Liver (tissue), 9 donors: ENCODE results near the gene RPS6KA2. TPM values are rescaled to one million over a fixed set of nuclear protein-coding genes. Genes with fewer than 3 reads are reported as not detected.

Source experiments
- DNase-seq: peaks from one replicate; pipeline ENCODE4 v3.0.0-alpha.2; 2017; ENCODE audit warnings: low spot score
- H3K27ac ChIP-seq, 2 donors: one replicate each; pipeline ENCODE4 v1.7.0; 2013; ENCODE audit warnings: inconsistent platforms in 2 of 2, low read length in 2 of 2, control low read depth in 1 of 2, low read depth in 1 of 2, mild to moderate bottlenecking in 1 of 2
- H3K27me3 ChIP-seq, 4 donors: one replicate each; pipeline versions ENCODE4 v1.6.1 to v1.7.0; 2013; ENCODE audit warnings: low read length in 3 of 4, inconsistent platforms in 1 of 4, mild to moderate bottlenecking in 1 of 4, moderate library complexity in 1 of 4; ENCODE audit not compliant: control insufficient read depth in 4 of 4, insufficient read depth in 4 of 4
- H3K36me3 ChIP-seq, 4 donors: one replicate each; pipeline versions ENCODE4 v1.6.1 to v1.7.0; 2013; ENCODE audit warnings: low read length in 3 of 4, mild to moderate bottlenecking in 3 of 4, low read depth in 1 of 4, moderate library complexity in 1 of 4; ENCODE audit not compliant: control insufficient read depth in 4 of 4, insufficient read depth in 3 of 4
- H3K4me1 ChIP-seq, 4 donors: one replicate each; pipeline versions ENCODE4 v1.6.1 to v1.7.0; 2013; ENCODE audit warnings: low read length in 3 of 4, mild to moderate bottlenecking in 3 of 4, moderate library complexity in 1 of 4; ENCODE audit not compliant: control insufficient read depth in 4 of 4, insufficient read depth in 4 of 4
- H3K4me3 ChIP-seq, 3 donors: one replicate each; pipeline versions ENCODE4 v1.6.1 to v1.7.0; 2013; ENCODE audit warnings: low read length in 3 of 3, control low read depth in 1 of 3, low read depth in 1 of 3, mild to moderate bottlenecking in 1 of 3
- H3K9ac ChIP-seq, 2 donors: one replicate each; pipeline ENCODE4 v1.7.0; 2013; ENCODE audit warnings: low read length in 2 of 2, mild to moderate bottlenecking in 2 of 2, moderate library complexity in 2 of 2, control low read depth in 1 of 2, low read depth in 1 of 2
- H3K9me3 ChIP-seq, 4 donors: one replicate each; pipeline versions ENCODE4 v1.6.1 to v1.7.0; 2013; ENCODE audit warnings: low read length in 3 of 4; ENCODE audit not compliant: control insufficient read depth in 4 of 4
- EGR1 ChIP-seq, 2 donors: IDR thresholded peaks; 2 replicates each; pipeline ENCODE4 v1.6.1; 2016 to 2018; ENCODE audit warnings: antibody characterized with exemption in 2 of 2, low read depth in 2 of 2
- FOXA1 ChIP-seq: IDR thresholded peaks from 2 replicates; pipeline ENCODE4 v1.6.1; 2016; ENCODE audit warnings: antibody characterized with exemption
- FOXA2 ChIP-seq: IDR thresholded peaks from 2 replicates; pipeline ENCODE4 v1.6.1; 2016; ENCODE audit warnings: antibody characterized with exemption
- HNF4A ChIP-seq, 2 donors: conservative IDR thresholded peaks; 2 replicates each; pipeline ENCODE4 v1.6.1; 2016; ENCODE audit warnings: antibody characterized with exemption in 2 of 2, mild to moderate bottlenecking in 2 of 2
- HNF4G ChIP-seq: IDR thresholded peaks from 2 replicates; pipeline ENCODE4 v1.6.1; 2016; ENCODE audit warnings: antibody characterized with exemption
- JUND ChIP-seq, 2 donors: IDR thresholded peaks; 2 replicates each; pipeline ENCODE4 v1.6.1; 2016; ENCODE audit warnings: antibody characterized with exemption in 2 of 2
- NR2F2 ChIP-seq: IDR thresholded peaks from 2 replicates; pipeline ENCODE4 v1.6.1; 2016; ENCODE audit warnings: antibody characterized with exemption
- RAD21 ChIP-seq, 2 donors: IDR thresholded peaks; 2 replicates each; pipeline ENCODE4 v1.6.1; 2016; ENCODE audit warnings: antibody characterized with exemption in 2 of 2, mild to moderate bottlenecking in 2 of 2
- RXRA ChIP-seq, 2 donors: IDR thresholded peaks; 2 replicates each; pipeline ENCODE4 v1.6.1; 2017 to 2018; ENCODE audit warnings: antibody characterized with exemption in 2 of 2, mild to moderate bottlenecking in 1 of 2
- TAF1 ChIP-seq: conservative IDR thresholded peaks from 2 replicates; pipeline ENCODE4 v1.6.1; 2016; ENCODE audit warnings: antibody characterized with exemption, mild to moderate bottlenecking
- YY1 ChIP-seq: IDR thresholded peaks from 2 replicates; pipeline ENCODE4 v1.6.1; 2016; ENCODE audit warnings: antibody characterized with exemption, mild to moderate bottlenecking
- WGBS: extraction: QIAGEN DNeasy Blood & Tissue Kit; methylation state at CpG from one replicate; pipeline ENCODE4 v1.1.7; 2013; 5-methylcytosine and 5-hydroxymethylcytosine counted together
- polyA plus RNA-seq, 2 donors: library from polyadenylated mRNA; stranded (reverse) in 1 of 2; unstranded in 1 of 2; fragments of 200-250 nt in 1 of 2; fragments of >200 nt in 1 of 2; fragmentation: Nextera tagmentation in 1 of 2; extraction: Ambion mirVana in 1 of 2; gene quantifications; one replicate each; pipeline versions ENCODE4 v1.2.1 to v1.2.3, GENCODE V29; 2013 to 2015
- total RNA-seq, 2 donors: library from RNA; depleted of rRNA; stranded (reverse); fragments of >200 nt; gene quantifications; one replicate each; pipeline ENCODE4 v1.2.3, GENCODE V29; 2014
- TF ChIP-seq, protein P1 (sequence below): IDR thresholded peaks from 2 replicates; pipeline ENCODE4 v1.6.1; 2016; ENCODE audit warnings: antibody characterized with exemption, mild to moderate bottlenecking
- TF ChIP-seq, protein P2 (sequence below): IDR thresholded peaks from 2 replicates; pipeline ENCODE4 v1.6.1; 2016; ENCODE audit warnings: antibody characterized with exemption
- TF ChIP-seq, protein P3 (sequence below): fragments of 150-350 bp; IDR thresholded peaks from 2 replicates; pipeline ENCODE4 v1.5.1; 2017; ENCODE audit warnings: improper control_type of control experiment, low read depth, low read length; ENCODE audit not compliant: missing input control
- TF ChIP-seq, protein P4 (sequence below): IDR thresholded peaks from 2 replicates; pipeline ENCODE4 v1.6.1; 2016; ENCODE audit warnings: antibody characterized with exemption
- TF ChIP-seq, protein P5 (sequence below): IDR thresholded peaks from 2 replicates; pipeline ENCODE4 v1.6.1; 2016; ENCODE audit warnings: antibody characterized with exemption
- donor health status: healthy.
- donor health status: healthy.
- donor health status: healthy.
- donor health status: healthy.
- donor health status: healthy.

RPS6KA2 gene
- total and polyA plus RNA-seq, 4 donors, result 2.5 to 9.0 (median 5.0) TPM

DNA sequence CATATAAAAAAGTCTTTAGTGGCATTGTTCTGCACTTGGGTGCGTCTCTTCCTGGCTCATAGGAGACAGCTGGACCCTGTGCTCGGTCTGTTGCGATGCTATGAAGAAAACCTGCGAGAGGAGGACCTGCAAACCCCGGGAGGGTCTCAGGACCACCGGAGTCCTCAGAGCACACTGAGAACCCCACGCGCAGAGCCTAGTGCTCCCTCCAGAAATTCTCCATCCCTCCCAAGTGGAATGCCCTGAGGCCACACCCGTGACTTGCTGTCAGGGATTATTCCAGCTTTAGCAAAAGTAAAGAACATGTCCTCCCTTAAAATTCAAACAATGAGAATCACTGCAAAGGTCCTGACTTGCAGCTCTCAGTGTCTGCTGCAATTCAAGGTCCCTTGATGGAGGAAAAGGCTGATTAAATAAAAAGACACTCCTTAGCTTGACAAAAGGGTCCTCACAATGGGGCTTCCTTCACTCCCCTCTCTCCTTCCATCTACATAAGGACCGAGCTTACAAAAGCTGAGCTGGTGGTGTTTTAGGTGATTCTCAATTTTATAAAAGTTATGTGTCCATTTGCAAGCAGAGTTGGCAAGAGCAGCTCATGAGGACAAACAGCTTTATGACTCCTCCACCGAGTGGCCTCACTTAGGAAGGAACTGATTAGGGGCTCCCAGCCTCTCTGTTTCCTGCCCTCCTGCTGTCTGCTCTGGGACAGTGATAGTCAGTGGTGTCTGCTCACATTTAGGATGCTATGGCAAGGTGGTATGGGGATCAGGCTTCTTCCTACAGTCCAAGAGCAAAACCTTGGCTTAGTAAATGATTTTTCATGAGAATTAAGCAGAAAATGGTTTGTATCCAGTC, 137.5 kb downstream of the RPS6KA2 start:
- Histone ChIP-seq H3K4me3 (no peak overlapping the region), H3K9ac (no peak overlapping the region), H3K27me3 (no peaks in the 10 kb centered on the region), H3K27ac (no peak overlapping the region), H3K36me3 (peaks cover 0 to 5% (median 2%) of the 10 kb centered on the region in 4 donors), H3K4me1 (no peaks in the 10 kb centered on the region), H3K9me3 (no peaks in the 10 kb centered on the region)
- 94% methylated on average over 11 of the region's 11 CpGs for WGBS
- TF ChIP-seq JUND (IDR thresholded peaks at IDR 0.05), result no peak
- TF ChIP-seq, protein P1, sequence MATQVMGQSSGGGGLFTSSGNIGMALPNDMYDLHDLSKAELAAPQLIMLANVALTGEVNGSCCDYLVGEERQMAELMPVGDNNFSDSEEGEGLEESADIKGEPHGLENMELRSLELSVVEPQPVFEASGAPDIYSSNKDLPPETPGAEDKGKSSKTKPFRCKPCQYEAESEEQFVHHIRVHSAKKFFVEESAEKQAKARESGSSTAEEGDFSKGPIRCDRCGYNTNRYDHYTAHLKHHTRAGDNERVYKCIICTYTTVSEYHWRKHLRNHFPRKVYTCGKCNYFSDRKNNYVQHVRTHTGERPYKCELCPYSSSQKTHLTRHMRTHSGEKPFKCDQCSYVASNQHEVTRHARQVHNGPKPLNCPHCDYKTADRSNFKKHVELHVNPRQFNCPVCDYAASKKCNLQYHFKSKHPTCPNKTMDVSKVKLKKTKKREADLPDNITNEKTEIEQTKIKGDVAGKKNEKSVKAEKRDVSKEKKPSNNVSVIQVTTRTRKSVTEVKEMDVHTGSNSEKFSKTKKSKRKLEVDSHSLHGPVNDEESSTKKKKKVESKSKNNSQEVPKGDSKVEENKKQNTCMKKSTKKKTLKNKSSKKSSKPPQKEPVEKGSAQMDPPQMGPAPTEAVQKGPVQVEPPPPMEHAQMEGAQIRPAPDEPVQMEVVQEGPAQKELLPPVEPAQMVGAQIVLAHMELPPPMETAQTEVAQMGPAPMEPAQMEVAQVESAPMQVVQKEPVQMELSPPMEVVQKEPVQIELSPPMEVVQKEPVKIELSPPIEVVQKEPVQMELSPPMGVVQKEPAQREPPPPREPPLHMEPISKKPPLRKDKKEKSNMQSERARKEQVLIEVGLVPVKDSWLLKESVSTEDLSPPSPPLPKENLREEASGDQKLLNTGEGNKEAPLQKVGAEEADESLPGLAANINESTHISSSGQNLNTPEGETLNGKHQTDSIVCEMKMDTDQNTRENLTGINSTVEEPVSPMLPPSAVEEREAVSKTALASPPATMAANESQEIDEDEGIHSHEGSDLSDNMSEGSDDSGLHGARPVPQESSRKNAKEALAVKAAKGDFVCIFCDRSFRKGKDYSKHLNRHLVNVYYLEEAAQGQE, result no peak
- no peak for TF ChIP-seq FOXA2
- no peak for TF ChIP-seq TAF1
- no peak for TF ChIP-seq HNF4G
- TF ChIP-seq, protein P2, sequence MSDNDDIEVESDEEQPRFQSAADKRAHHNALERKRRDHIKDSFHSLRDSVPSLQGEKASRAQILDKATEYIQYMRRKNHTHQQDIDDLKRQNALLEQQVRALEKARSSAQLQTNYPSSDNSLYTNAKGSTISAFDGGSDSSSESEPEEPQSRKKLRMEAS, result no peak
- TF ChIP-seq YY1, result no peak
- no peak for TF ChIP-seq FOXA1
- TF ChIP-seq, protein P3, sequence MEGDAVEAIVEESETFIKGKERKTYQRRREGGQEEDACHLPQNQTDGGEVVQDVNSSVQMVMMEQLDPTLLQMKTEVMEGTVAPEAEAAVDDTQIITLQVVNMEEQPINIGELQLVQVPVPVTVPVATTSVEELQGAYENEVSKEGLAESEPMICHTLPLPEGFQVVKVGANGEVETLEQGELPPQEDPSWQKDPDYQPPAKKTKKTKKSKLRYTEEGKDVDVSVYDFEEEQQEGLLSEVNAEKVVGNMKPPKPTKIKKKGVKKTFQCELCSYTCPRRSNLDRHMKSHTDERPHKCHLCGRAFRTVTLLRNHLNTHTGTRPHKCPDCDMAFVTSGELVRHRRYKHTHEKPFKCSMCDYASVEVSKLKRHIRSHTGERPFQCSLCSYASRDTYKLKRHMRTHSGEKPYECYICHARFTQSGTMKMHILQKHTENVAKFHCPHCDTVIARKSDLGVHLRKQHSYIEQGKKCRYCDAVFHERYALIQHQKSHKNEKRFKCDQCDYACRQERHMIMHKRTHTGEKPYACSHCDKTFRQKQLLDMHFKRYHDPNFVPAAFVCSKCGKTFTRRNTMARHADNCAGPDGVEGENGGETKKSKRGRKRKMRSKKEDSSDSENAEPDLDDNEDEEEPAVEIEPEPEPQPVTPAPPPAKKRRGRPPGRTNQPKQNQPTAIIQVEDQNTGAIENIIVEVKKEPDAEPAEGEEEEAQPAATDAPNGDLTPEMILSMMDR, result no peak
- TF ChIP-seq RAD21 (IDR thresholded peaks at IDR 0.05), result no peak
- no peak for TF ChIP-seq NR2F2
- no peak for TF ChIP-seq EGR1 (IDR thresholded peaks at IDR 0.05; ENCODE audit: low read depth in 2 of 2)
- TF ChIP-seq, protein P4, sequence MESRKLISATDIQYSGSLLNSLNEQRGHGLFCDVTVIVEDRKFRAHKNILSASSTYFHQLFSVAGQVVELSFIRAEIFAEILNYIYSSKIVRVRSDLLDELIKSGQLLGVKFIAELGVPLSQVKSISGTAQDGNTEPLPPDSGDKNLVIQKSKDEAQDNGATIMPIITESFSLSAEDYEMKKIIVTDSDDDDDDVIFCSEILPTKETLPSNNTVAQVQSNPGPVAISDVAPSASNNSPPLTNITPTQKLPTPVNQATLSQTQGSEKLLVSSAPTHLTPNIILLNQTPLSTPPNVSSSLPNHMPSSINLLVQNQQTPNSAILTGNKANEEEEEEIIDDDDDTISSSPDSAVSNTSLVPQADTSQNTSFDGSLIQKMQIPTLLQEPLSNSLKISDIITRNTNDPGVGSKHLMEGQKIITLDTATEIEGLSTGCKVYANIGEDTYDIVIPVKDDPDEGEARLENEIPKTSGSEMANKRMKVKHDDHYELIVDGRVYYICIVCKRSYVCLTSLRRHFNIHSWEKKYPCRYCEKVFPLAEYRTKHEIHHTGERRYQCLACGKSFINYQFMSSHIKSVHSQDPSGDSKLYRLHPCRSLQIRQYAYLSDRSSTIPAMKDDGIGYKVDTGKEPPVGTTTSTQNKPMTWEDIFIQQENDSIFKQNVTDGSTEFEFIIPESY, result no peak
- DNase-seq, result no peak

DNA sequence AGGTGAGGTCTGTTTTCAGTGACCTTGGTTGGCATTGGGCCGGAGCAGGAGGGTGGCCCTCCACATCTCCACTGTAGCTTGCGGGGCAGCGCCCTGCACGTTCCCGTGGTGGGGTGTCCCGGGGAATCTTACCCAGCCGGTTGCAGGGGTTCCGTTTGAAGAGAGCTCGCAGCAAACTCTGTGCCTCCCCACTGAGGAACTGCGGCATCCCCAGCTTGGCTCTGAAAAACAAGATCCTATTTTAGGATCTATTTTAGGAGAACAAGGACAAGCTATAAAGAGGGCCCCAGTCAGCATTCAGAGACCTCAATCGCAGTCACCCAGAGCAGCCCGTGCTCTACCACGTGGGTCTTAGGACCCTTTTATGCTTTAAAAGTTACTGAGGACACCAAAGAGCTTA, 138.3 kb downstream of the RPS6KA2 start:
- H3K4me3 ChIP-seq, result no peak overlapping the region
- 96% methylated on average over 13 of the region's 13 CpGs for WGBS
- no peak for DNase-seq

More for the DNA sequence above, 138.3 kb downstream of the RPS6KA2 start:
- H3K36me3 ChIP-seq, result peaks cover 0 to 5% (median 2%) of the 10 kb centered on the region in 4 donors
- H3K27ac ChIP-seq, result no peak overlapping the region
- H3K4me1 ChIP-seq, result no peaks in the 10 kb centered on the region
- no peaks in the 10 kb centered on the region for H3K9me3 ChIP-seq
- no peak overlapping the region for H3K9ac ChIP-seq
- H3K27me3 ChIP-seq, result no peaks in the 10 kb centered on the region
- TF ChIP-seq JUND (IDR thresholded peaks at IDR 0.05) (no peak), RAD21 (IDR thresholded peaks at IDR 0.05) (no peak), FOXA1 (no peak), TAF1 (no peak), HNF4A (conservative IDR thresholded peaks at IDR 0.05) (no peak), HNF4G (no peak), EGR1 (IDR thresholded peaks at IDR 0.05; ENCODE audit: low read depth in 2 of 2) (no peak), NR2F2 (no peak), FOXA2 (no peak), YY1 (no peak), RXRA (IDR thresholded peaks at IDR 0.05) (no peak)
- TF ChIP-seq, protein P1, result no peak
- TF ChIP-seq, protein P3, result no peak
- TF ChIP-seq, protein P5, sequence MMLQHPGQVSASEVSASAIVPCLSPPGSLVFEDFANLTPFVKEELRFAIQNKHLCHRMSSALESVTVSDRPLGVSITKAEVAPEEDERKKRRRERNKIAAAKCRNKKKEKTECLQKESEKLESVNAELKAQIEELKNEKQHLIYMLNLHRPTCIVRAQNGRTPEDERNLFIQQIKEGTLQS, result no peak
